HG02678 (cell line): ENCODE data around the gene ITGA7.

Experiments
- ATAC-seq: cut with Tn5 transposase; IDR thresholded peaks from one replicate; pipeline ENCODE4 v1.9.1; 2021; ENCODE audit warnings: mild to moderate bottlenecking, moderate library complexity; ENCODE audit not compliant: unreplicated experiment

ITGA7 gene

GRCh38 chr12:55720894-55721444 lies 13.3 kb upstream of the ITGA7 start:
- no peak for ATAC-seq

GRCh38 chr12:55720071-55720564 lies 12.4 kb upstream of the ITGA7 start, which contains the start of gene RDH5:
RDH5 (plus strand) TSS chr12:55720393; CDS start chr12:55721185, 792 bp downstream.
- no peak for ATAC-seq

- no peak for ATAC-seq
These were observed 11.7 kb upstream of the ITGA7 start for GRCh38 chr12:55719371-55719770.

- no peak for ATAC-seq
These were observed 11.0 kb upstream of the ITGA7 start for GRCh38 chr12:55718624-55719275.

- ATAC-seq = no peak
These were observed 10.3 kb upstream of the ITGA7 start for GRCh38 chr12:55718015-55718414.

- ATAC-seq = no peak
These were observed 9.6 kb upstream of the ITGA7 start for GRCh38 chr12:55717011-55718007.

- ATAC-seq = peak; percentile 26
These were observed 8.9 kb upstream of the ITGA7 start for GRCh38 chr12:55716582-55716957.

GRCh38 chr12:55715833-55716581 lies 8.3 kb upstream of the ITGA7 start, which contains the start of gene BLOC1S1:
BLOC1S1 (plus strand) TSS chr12:55716046; CDS start chr12:55716052, 6 bp downstream.
- peak; percentile 92 for ATAC-seq

- no peak for ATAC-seq
These were observed 7.6 kb upstream of the ITGA7 start for GRCh38 chr12:55715169-55715764.

GRCh38 chr12:55713721-55714120 lies 6.0 kb upstream of the ITGA7 start:
- no peak for ATAC-seq

GRCh38 chr12:55712700-55713415 lies 5.2 kb upstream of the ITGA7 start:
- no peak for ATAC-seq

- ATAC-seq = no peak
These were observed 4.3 kb upstream of the ITGA7 start for GRCh38 chr12:55711786-55712553.

- no peak for ATAC-seq
These were observed 1.1 kb upstream of the ITGA7 start for GRCh38 chr12:55708695-55709233.

GRCh38 chr12:55707219-55707671 lies 459 bp downstream of the ITGA7 start:
- ATAC-seq = no peak

GRCh38 chr12:55706568-55707218 lies 1.0 kb downstream of the ITGA7 start:
- ATAC-seq = no peak

- no peak for ATAC-seq
These were observed 1.8 kb downstream of the ITGA7 start for GRCh38 chr12:55705782-55706402.
